Activated T-helper 2 cell treated with anti-CD3 and anti-CD28 coated beads, Interferon-gamma antibody, Interleukin-2, Interleukin-4, amounts not matched to agents 10 μg/mL and 5 μg/mL and 100 μg/mL, durations not matched to agents 14 hours and 24 hours and 36 hours (primary cell): ENCODE results near the gene PDE2A. TPM values are rescaled to one million over a fixed set of nuclear protein-coding genes. Genes with fewer than 3 reads are reported as not detected.

ENCODE experiments used
- DNase-seq: peaks from one replicate; pipeline ENCODE4 v3.0.0; 2021; ENCODE audit warnings: low spot score
- H3K27ac Mint-ChIP-seq: one replicate; pipeline ENCODE4 v1.8.0; 2021; ENCODE audit warnings: mixed read lengths
- H3K27me3 Mint-ChIP-seq: one replicate; pipeline ENCODE4 v1.8.0; 2021; ENCODE audit warnings: low read depth, mixed read lengths
- H3K36me3 Mint-ChIP-seq: one replicate; pipeline ENCODE4 v1.8.0; 2021; ENCODE audit warnings: low read depth, mixed read lengths
- H3K4me1 Mint-ChIP-seq: one replicate; pipeline ENCODE4 v1.8.0; 2021; ENCODE audit warnings: low read depth, mixed read lengths
- H3K4me3 Mint-ChIP-seq: one replicate; pipeline ENCODE4 v1.8.0; 2021; ENCODE audit warnings: low read depth, mild to moderate bottlenecking, moderate library complexity, mixed read lengths
- H3K9me3 Mint-ChIP-seq: one replicate; pipeline ENCODE4 v1.8.0; 2021; ENCODE audit warnings: mixed read lengths
- intact Hi-C: fragments of 100-400 bp; cut with micrococcal nuclease; formaldehyde crosslinking; loops from one replicate; pipeline ENCODE4 v1.15.1; 2023
- total RNA-seq: library from RNA; stranded (reverse); gene quantifications from 2 replicates; pipeline ENCODE4 v1.2.3, GENCODE V29; 2022

The PDE2A gene
- total RNA-seq, 1 donor from 2014 or later: 0.62 TPM

- intact Hi-C loops: no loop called here
- Mint-ChIP-seq H3K27ac (no peak overlapping the region), H3K36me3 (no peaks in the 10 kb centered on the region), H3K4me1 (peaks cover 21% of the 10 kb centered on the region), H3K4me3 (no peak overlapping the region), H3K9me3 (no peaks in the 10 kb centered on the region), H3K27me3 (peaks cover 12% of the 10 kb centered on the region)
- DNase-seq: no peak
Measured at GRCh38 chr11:72617080-72617762, 57.0 kb downstream of the PDE2A start.

GRCh38 chr11:72616655-72617054 lies 57.6 kb downstream of the PDE2A start:
- peaks cover 16% of the 10 kb centered on the region for H3K4me1 Mint-ChIP-seq
- H3K9me3 Mint-ChIP-seq: no peaks in the 10 kb centered on the region
- H3K36me3 Mint-ChIP-seq: no peaks in the 10 kb centered on the region
- H3K27ac Mint-ChIP-seq: no peak overlapping the region
- no peak overlapping the region for H3K4me3 Mint-ChIP-seq
- peaks cover 15% of the 10 kb centered on the region for H3K27me3 Mint-ChIP-seq
- no peak for DNase-seq
- intact Hi-C loops: no loop called here

- intact Hi-C loops: no loop called here
- H3K27me3 Mint-ChIP-seq: peaks cover 22% of the 10 kb centered on the region
- H3K4me3 Mint-ChIP-seq: no peak overlapping the region
- H3K27ac Mint-ChIP-seq: no peak overlapping the region
- no peaks in the 10 kb centered on the region for H3K9me3 Mint-ChIP-seq
- H3K4me1 Mint-ChIP-seq: peaks cover 4% of the 10 kb centered on the region
- no peaks in the 10 kb centered on the region for H3K36me3 Mint-ChIP-seq
- DNase-seq: no peak
Measured at GRCh38 chr11:72615329-72615728, 58.9 kb downstream of the PDE2A start.

- Mint-ChIP-seq H3K36me3 (no peaks in the 10 kb centered on the region), H3K4me1 (peaks cover 4% of the 10 kb centered on the region), H3K27me3 (peaks cover 24% of the 10 kb centered on the region), H3K9me3 (no peaks in the 10 kb centered on the region), H3K27ac (no peak overlapping the region), H3K4me3 (no peak overlapping the region)
- intact Hi-C loops: no loop called here
- DNase-seq: no peak
Measured at GRCh38 chr11:72614381-72614780, 59.8 kb downstream of the PDE2A start.

GRCh38 chr11:72613977-72614376 lies 60.2 kb downstream of the PDE2A start:
- intact Hi-C loops: no loop called here
- H3K4me1 Mint-ChIP-seq: peaks cover 4% of the 10 kb centered on the region
- H3K36me3 Mint-ChIP-seq: no peaks in the 10 kb centered on the region
- DNase-seq: no peak
- H3K27ac Mint-ChIP-seq: no peak overlapping the region
- H3K4me3 Mint-ChIP-seq: no peak overlapping the region
- peaks cover 24% of the 10 kb centered on the region for H3K27me3 Mint-ChIP-seq
- no peaks in the 10 kb centered on the region for H3K9me3 Mint-ChIP-seq

- Mint-ChIP-seq H3K27ac (no peak overlapping the region), H3K36me3 (no peaks in the 10 kb centered on the region), H3K4me1 (peaks cover 4% of the 10 kb centered on the region), H3K4me3 (no peak overlapping the region), H3K9me3 (no peaks in the 10 kb centered on the region), H3K27me3 (peaks cover 24% of the 10 kb centered on the region)
- DNase-seq: no peak
- intact Hi-C loops: no loop called here
Measured at GRCh38 chr11:72613450-72613849, 60.8 kb downstream of the PDE2A start.

- H3K27me3 Mint-ChIP-seq: peaks cover 32% of the 10 kb centered on the region
- intact Hi-C loops: no loop called here
- no peak for DNase-seq
- H3K9me3 Mint-ChIP-seq: no peaks in the 10 kb centered on the region
- no peak overlapping the region for H3K4me3 Mint-ChIP-seq
- H3K4me1 Mint-ChIP-seq: peaks cover 5% of the 10 kb centered on the region
- no peaks in the 10 kb centered on the region for H3K36me3 Mint-ChIP-seq
- H3K27ac Mint-ChIP-seq: no peak overlapping the region
Measured at GRCh38 chr11:72609476-72609875, 64.7 kb downstream of the PDE2A start.

GRCh38 chr11:72609045-72609444 lies 65.2 kb downstream of the PDE2A start:
- H3K27ac Mint-ChIP-seq: no peak overlapping the region
- no peak for DNase-seq
- intact Hi-C loops: no loop called here
- peaks cover 31% of the 10 kb centered on the region for H3K27me3 Mint-ChIP-seq
- H3K9me3 Mint-ChIP-seq: no peaks in the 10 kb centered on the region
- H3K4me3 Mint-ChIP-seq: no peak overlapping the region
- H3K4me1 Mint-ChIP-seq: peaks cover 5% of the 10 kb centered on the region
- no peaks in the 10 kb centered on the region for H3K36me3 Mint-ChIP-seq

GRCh38 chr11:72607496-72607895 lies 66.7 kb downstream of the PDE2A start:
- intact Hi-C loops: no loop called here
- Mint-ChIP-seq H3K36me3 (no peaks in the 10 kb centered on the region), H3K9me3 (no peaks in the 10 kb centered on the region), H3K4me3 (no peak overlapping the region), H3K4me1 (peaks cover 4% of the 10 kb centered on the region), H3K27ac (no peak overlapping the region), H3K27me3 (peaks cover 23% of the 10 kb centered on the region)
- no peak for DNase-seq

GRCh38 chr11:72606748-72607468 lies 67.3 kb downstream of the PDE2A start:
- intact Hi-C loops: no loop called here
- Mint-ChIP-seq H3K4me3 (no peak overlapping the region), H3K9me3 (no peaks in the 10 kb centered on the region), H3K27me3 (peaks cover 22% of the 10 kb centered on the region), H3K27ac (no peak overlapping the region), H3K4me1 (peaks cover 2% of the 10 kb centered on the region), H3K36me3 (no peaks in the 10 kb centered on the region)
- no peak for DNase-seq

GRCh38 chr11:72605973-72606747 lies 68.1 kb downstream of the PDE2A start:
- no peak overlapping the region for H3K4me3 Mint-ChIP-seq
- peaks cover 2% of the 10 kb centered on the region for H3K4me1 Mint-ChIP-seq
- H3K9me3 Mint-ChIP-seq: no peaks in the 10 kb centered on the region
- H3K27ac Mint-ChIP-seq: no peak overlapping the region
- DNase-seq: no peak
- H3K36me3 Mint-ChIP-seq: no peaks in the 10 kb centered on the region
- H3K27me3 Mint-ChIP-seq: peaks cover 17% of the 10 kb centered on the region
- intact Hi-C loops: no loop called here

GRCh38 chr11:72604256-72604655 lies 70.0 kb downstream of the PDE2A start:
- intact Hi-C loops: no loop called here
- peaks cover 15% of the 10 kb centered on the region for H3K27me3 Mint-ChIP-seq
- no peak overlapping the region for H3K4me3 Mint-ChIP-seq
- H3K36me3 Mint-ChIP-seq: no peaks in the 10 kb centered on the region
- DNase-seq: no peak
- H3K27ac Mint-ChIP-seq: no peak overlapping the region
- no peaks in the 10 kb centered on the region for H3K9me3 Mint-ChIP-seq
- peaks cover 2% of the 10 kb centered on the region for H3K4me1 Mint-ChIP-seq
